Fibroblast of skin of scalp (primary cell): Measurements from ENCODE around the gene ELMO3.
A peak's percentile ranks its signal among the peaks of the same experiment; 100 is the strongest.

Source experiments
- DNase-seq: peaks from one replicate; pipeline ENCODE4 v3.0.0-alpha.2; 2013

Gene ELMO3

GRCh38 chr16:67164599-67165061, 34.3 kb upstream of the ELMO3 start, which contains the start of gene HSF4:
Gene HSF4, plus strand, starts transcription at chr16:67164745. Its CDS starts 67 bp downstream, at chr16:67164812.
- DNase-seq: no peak

GRCh38 chr16:67165121-67166078, 33.5 kb upstream of the ELMO3 start:
- no peak for DNase-seq

GRCh38 chr16:67166110-67166547, 32.8 kb upstream of the ELMO3 start:
- no peak for DNase-seq

- DNase-seq: no peak
These were observed 32.2 kb upstream of the ELMO3 start for GRCh38 chr16:67166598-67167168.

GRCh38 chr16:67167588-67167987, 31.3 kb upstream of the ELMO3 start:
- DNase-seq: no peak

GRCh38 chr16:67169011-67169451, 29.9 kb upstream of the ELMO3 start:
- no peak for DNase-seq

- DNase-seq: peak; percentile 52
These were observed 29.2 kb upstream of the ELMO3 start for GRCh38 chr16:67169642-67170167.

- DNase-seq: peak; percentile 91
These were observed 28.6 kb upstream of the ELMO3 start, which contains the start of gene NOL3 for GRCh38 chr16:67170168-67170948. Gene NOL3, plus strand, starts transcription at chr16:67170538.

- DNase-seq: no peak
These were observed 27.8 kb upstream of the ELMO3 start for GRCh38 chr16:67170949-67171649.

GRCh38 chr16:67173323-67173722, 25.6 kb upstream of the ELMO3 start:
- DNase-seq: no peak

GRCh38 chr16:67173808-67174705, 24.9 kb upstream of the ELMO3 start:
- DNase-seq: peak; percentile 73

GRCh38 chr16:67174706-67175231, 24.2 kb upstream of the ELMO3 start:
- no peak for DNase-seq

GRCh38 chr16:67176662-67177061, 22.3 kb upstream of the ELMO3 start:
- no peak for DNase-seq

GRCh38 chr16:67177743-67178699, 20.9 kb upstream of the ELMO3 start:
- peak; percentile 43 for DNase-seq

- no peak for DNase-seq
These were observed 19.4 kb upstream of the ELMO3 start for GRCh38 chr16:67179421-67180080.

GRCh38 chr16:67180166-67180565, 18.8 kb upstream of the ELMO3 start:
- no peak for DNase-seq

GRCh38 chr16:67181346-67181745, 17.6 kb upstream of the ELMO3 start:
- DNase-seq: peak; percentile 74

GRCh38 chr16:67182288-67182687, 16.6 kb upstream of the ELMO3 start:
- no peak for DNase-seq

GRCh38 chr16:67183284-67183626, 15.7 kb upstream of the ELMO3 start:
- DNase-seq: no peak
